Inflammatory macrophage treated with lipopolysaccharide for 1 hour (primary cell): Measurements from ENCODE around the gene CYLC2.

ENCODE experiments used
- DNase-seq, 2 donors: peaks; one replicate each; pipeline ENCODE4 v3.0.0-alpha.2; 2020 to 2022

Gene CYLC2

DNA sequence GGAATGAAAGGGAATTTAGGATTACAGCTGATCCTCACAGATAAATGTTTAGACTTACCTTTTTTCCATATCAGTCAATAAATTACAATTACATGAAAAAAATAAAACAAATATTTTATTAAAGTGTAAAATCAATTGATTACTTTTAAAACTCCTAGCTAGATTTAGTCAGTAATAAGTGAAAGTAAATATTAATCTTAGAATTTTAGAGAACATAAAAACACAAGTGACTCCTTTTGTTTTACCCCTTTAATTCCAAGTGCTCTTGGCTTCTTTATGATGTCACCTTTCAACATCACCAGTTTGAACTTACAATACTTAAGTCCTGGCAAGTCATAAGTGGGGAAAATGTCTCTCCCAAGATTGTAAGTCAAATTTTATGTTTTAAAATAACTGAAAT lies at the start of gene CYLC2:
Gene CYLC2 (plus strand): TSS at position 301 of the 400 bp plus-strand sequence. CDS start 48 bp downstream, at position 349.
- no peak for DNase-seq

GRCh38 chr9:102950346-102950745 lies 44.8 kb upstream of the CYLC2 start:
- no peak for DNase-seq

- no peak for DNase-seq
Observed at GRCh38 chr9:102966999-102967398, 28.1 kb upstream of the CYLC2 start.

- DNase-seq, result no peak
Observed at GRCh38 chr9:102967979-102968378, 27.2 kb upstream of the CYLC2 start.

- DNase-seq, result no peak
Observed at GRCh38 chr9:102972780-102973179, 22.4 kb upstream of the CYLC2 start.

- DNase-seq, result no peak
Observed at GRCh38 chr9:102974530-102974929, 20.6 kb upstream of the CYLC2 start.

DNA sequence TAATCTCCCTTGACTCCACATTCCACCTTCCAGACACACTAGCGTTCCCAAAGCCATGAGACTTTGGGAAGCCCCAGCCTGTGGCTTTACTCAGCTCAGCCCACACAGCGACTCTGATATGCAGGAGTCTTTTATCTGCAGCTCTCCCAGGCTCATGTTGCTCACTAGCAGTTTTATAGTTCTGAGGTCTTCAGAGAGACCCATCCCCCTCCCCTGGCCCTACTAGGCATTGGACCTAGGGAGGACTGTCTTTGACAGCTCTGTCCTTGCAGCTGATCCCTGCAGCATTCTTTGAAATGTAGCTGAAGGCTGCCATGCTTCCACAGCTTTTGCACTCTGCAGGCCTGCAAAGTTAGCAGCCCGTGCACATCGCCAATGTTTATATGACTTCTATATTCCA lies 19.9 kb upstream of the CYLC2 start:
- DNase-seq, result no peak

GRCh38 chr9:102985162-102985895 lies 9.8 kb upstream of the CYLC2 start:
- DNase-seq, result no peak

DNA sequence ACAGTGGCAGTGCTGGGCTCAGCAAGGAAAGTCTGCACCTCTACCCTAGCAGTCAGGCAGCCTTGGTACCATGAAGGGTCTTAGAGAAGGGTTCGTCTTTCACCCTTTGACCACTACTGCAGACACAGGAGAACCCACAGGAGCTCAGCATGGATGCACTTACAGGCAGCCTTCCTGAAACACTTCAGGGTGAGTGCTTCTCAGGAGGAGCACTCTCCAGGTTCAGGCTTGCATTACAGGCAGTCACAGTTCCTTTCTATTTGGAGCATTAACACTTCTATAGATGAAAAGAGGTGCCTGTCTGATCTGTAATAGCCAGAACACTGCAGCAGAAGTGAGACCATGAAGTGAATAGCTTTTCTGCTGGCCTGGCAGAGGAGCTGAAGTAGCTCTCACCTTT lies 8.7 kb upstream of the CYLC2 start:
- no peak for DNase-seq

- no peak for DNase-seq
Observed at GRCh38 chr9:103003689-103004088, 8.6 kb downstream of the CYLC2 start.

DNA sequence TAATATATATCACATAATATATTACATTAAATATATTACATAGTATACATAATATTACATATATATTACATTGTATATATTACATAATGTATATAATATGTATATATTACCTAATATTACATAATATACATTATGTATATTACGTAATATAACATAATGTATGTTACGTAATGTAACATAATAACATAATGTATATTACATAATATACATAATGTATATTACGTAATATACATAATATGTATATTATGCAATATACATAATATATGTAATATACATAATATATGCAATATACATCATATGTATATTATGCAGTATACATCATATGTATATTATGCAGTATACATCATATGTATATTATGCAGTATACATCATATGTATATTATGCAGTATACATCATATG lies 19.1 kb downstream of the CYLC2 start:
- DNase-seq, result no peak

- DNase-seq, result no peak
Observed at GRCh38 chr9:103025796-103026195, 30.7 kb downstream of the CYLC2 start.

GRCh38 chr9:103037508-103038477 lies 42.7 kb downstream of the CYLC2 start:
- no peak for DNase-seq

DNA sequence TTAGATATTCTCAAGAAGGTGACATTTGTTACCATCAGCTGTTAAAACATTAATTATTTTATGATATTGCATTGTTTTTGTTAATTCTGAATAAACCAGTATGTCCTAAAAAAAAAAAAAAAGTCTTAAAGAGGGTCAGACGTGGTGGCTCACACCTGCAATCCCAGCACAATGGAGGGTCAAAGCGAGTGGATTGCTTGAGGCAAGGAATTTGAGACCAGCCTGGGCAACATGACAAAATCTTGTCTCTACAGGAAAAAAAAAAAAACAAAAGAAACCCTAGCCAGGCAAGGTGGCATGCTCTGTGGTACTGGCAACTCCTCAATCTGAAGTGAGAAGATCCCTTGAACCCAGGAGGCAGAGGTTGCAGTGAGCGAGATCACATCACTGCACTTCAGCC lies 46.8 kb downstream of the CYLC2 start:
- DNase-seq, result no peak
